Measurements from ENCODE around the gene ARHGEF16.
A peak's percentile ranks its signal among the peaks of the same experiment; 100 is the strongest.

ARHGEF16 gene

DNA sequence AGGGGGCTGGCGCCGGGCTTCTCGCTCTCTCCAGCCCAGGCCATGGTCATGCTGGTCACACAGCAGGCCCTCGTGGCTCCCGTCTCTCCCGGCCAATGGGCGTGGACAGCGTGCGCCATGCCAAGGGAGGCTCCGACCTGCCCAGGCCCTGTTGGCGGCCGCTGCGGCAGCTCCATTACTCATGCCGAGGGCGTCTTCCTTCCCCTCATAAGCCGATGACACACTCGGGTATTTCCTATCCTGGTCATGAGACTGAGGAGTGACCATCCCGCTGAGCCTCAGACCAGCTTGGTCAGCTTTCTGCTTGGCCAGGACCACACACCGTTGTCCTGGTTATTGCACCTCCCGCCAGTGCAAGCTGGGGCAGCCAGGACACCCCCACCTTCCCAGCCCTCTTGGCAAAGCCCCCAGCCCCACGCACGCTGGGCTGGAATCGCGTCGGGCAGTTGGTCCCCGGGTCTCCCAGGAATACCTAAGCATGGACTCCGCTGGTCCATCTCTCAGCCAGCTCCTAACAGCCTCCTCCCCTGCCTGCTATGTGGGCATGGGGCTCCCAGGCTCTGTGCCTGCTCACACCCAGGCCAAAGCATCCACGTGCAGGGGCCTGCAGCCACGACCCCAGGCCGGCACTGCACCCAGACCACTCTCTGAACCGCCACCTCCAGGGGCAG is 49.8 kb downstream of the ARHGEF16 start:
- DNase-seq: no peak

DNA sequence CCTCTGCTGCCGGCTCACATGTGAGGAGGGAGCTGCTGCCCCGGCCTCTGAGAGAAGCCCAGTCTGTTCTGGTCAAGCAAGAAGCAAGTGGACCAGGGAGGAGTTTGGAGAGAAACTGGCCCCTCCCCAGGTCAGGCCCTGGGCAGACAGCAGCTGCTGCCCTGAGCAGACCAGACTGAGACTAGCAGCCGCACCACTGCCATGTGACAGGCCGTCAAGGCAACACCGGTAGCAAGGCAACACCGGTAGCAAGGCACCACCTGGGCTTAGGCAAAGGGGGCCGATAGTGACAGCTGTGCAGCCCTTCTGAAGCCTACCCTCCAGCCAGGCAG is 50.3 kb downstream of the ARHGEF16 start:
- DNase-seq: no peak

DNA sequence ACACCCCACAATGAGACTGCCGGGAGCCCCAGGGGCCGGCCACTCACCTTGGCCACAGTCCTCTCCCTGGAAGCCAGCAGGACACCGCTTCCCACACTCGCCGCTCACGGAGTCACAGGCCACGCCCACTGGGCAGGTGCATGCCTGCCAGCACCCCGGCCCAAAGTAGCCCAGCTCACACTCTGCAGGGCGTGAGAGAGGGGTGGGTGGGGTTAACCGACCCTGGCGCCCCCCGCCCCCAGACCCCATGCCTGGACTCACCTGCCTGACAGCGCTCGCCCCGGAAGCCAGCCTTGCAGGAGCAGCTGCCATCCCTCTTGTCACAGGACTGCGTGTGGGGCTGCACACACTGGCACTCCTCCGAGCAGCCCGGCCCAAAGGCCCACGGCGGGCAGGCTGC is 50.7 kb downstream of the ARHGEF16 start:
- DNase-seq: no peak

- DNase-seq: no peak
Observed at GRCh38 chr1:3506041-3506440, 51.6 kb downstream of the ARHGEF16 start.

DNA sequence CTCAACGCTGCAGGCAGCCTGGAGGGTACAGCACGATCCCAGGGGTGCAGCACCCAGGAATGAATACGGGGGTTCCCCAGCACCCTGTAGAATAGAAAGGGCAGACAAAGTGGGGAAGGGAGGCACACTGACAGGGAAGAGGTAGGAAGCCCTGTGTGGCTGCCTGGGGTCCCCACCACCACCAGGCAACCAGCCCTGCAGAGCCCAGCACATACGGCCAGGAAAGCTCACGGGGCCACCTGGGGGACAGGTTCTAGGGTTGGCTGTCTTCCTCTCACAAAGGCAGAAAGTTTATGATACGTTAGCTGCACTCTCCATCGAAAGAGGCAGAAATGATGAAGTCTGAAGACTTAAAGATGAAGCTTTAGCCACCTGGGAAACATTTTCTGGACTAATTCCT is 52.5 kb downstream of the ARHGEF16 start:
- DNase-seq: no peak

DNA sequence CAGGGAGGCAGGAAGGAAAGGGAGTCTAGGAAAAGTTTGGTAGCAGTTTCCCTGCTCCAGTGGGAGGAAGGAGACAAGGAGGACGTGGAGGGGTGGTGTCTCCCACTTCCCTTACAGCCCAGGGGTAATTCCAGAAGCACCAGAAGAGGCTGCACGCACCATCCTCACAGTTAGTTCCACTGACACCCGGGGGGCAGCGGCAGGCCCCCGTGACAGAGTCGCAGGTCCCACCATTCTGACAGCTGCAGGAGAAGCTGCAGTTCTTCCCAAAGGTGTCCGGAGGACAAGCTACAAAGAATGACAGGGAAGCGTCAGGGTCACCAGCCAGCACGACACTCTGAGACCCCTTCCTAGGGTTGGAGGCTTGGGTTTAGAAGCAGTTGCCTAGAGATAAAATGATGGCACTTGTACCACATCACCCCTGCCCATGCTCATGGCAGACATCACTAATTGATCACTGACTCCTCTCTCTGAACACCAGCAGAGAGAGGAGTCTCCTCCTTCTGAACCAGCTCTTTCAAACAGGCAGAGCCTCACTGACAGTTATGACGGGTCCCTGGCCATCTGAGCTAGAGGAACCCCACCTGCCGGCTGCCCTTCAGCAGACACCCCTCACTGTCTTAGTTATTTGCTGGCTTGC is 53.3 kb downstream of the ARHGEF16 start:
- DNase-seq: no peak

DNA sequence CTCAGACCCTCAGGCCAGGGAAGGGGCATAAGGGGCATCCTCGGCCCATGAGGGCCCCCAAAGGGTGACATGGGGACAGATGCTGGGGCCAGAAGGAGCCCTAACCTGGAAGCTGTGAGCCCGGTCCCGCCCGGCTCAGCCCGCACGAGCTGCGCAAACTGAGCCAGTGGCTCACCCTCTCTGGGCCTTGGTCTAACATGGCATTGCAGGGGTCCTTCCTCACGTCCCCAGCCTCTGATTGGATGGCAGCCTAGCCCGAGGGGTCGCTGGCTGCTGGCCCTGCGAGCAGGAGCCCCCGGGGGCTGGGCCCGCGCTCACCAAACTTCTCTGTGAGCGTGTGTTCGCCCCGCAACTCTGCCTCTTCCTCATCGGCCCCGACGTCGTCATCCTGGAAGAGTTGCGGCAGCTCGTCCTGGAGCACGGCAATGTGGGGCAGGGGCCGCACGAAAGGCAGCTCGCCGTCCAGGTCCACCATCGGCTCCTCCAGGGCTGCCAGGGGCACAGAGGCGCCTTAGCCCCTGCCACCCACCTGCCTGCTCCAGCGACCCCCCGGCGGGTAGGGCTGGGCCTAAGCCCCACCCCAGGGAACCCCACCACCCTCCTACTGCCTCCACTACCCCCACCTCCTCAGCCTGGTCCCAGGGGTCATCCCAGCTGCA is 54.4 kb downstream of the ARHGEF16 start:
- no peak for DNase-seq

DNA sequence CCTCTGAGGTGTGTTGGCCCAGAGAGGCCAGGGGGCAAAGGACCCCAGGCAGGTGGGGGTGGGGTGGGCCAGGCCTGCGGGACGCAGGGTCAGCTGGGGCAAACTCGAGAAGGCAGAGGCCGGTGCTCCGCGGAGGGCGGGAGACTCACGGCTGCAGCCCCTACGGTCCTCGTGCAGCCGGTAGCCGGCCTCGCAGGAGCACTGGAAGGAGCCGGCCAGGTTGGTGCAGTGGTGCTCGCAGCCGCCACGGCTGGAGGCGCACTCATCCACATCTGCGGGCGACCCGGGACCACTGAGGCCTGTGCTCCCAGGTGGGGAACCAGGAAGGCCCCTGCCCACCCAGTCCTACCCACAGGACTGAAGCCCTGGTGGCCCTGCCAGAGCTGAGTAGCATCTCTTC is 55.3 kb downstream of the ARHGEF16 start:
- DNase-seq: no peak

- DNase-seq: no peak
Observed at GRCh38 chr1:3510136-3510955, 55.9 kb downstream of the ARHGEF16 start.

DNA sequence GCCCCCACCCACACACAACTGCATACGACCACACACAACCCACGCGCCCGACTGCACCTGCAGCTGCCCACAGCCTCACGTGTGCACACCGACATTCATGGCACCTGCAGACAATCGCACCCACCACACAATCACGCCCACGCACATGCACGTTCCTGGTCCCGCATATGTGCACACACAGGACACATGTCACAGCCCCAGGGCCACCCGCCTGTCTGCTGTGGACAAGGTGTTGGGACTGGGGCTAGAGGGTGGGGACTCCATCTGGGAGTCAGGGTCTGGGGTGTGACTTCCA is 56.4 kb downstream of the ARHGEF16 start:
- no peak for DNase-seq

DNA sequence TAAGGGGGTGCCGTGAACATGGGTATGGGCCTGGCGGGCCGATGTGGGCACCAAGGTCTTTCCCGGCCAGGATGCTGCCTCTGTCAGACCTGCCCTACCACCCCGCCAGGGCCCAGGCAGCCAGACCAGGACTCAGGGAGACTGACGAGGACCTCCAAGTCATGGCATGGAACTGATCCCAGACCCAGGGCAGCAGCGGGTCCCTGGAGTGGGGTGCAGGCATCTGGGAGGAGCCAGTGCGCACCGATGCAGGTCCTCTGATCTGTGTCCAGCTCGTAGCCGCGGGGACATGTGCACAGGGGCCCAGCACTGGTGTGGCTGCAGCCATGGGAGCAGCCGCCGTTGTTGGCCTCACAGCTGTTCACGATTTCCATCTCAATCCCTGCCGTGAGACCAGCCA is 56.8 kb downstream of the ARHGEF16 start:
- no peak for DNase-seq

DNA sequence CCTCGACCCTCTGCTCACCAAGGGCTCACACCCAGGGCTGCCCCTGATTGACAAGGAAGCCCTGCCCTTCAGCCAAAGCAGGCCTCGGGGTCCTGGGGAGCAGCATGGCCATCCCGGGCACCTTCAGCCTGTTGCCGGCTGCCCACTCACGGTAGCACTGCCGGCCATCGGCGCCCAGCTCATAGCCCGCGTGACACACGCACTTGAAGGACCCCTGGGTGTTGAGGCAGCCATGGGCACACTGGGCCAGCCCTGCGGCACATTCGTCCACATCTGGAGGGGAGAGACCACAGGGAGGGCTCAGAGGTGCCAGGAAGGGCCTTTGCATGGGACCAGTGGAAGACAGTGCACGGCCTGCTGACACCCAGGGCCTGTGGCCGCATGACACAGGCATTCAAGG is 57.4 kb downstream of the ARHGEF16 start:
- no peak for DNase-seq

DNA sequence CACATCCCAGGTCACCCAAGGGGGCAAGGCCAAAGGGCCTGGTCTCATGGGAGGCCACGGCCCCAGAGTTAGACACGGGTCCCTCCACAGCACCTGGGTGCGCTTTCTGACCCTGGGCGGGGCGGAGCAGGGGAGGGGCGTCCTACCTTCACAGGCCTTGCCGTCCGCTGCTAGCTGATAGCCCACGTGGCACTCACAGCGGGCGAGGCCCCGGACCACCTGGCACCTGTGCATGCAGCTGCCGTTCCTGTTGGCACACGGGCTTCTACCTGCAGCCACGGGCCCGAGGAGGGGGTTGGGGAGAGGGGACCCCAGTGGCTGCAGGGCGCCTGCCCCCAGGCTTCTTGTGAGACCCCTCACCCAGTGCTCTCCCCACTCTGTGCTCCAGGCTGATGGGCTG is 59.9 kb downstream of the ARHGEF16 start:
- no peak for DNase-seq

DNA sequence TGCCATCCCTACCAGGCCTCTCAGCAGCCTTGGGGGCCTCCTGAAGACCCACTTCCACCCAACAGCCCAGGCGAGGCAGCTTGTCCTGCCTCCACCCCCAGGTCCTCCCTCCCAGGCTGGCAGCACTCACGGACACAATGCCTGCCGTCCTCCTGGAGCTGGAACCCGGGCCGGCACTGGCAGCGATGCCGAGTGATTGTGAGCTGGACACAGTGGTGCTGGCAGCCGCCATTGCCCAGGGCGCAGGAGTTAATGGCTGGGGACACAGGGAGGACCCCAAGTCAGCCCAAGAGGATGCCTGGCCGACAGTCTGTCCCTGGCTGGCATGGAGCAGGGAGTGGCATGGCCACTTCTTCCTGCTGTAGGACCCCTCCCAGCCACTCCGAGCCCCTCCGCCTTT is 60.8 kb downstream of the ARHGEF16 start:
- DNase-seq: no peak

DNA sequence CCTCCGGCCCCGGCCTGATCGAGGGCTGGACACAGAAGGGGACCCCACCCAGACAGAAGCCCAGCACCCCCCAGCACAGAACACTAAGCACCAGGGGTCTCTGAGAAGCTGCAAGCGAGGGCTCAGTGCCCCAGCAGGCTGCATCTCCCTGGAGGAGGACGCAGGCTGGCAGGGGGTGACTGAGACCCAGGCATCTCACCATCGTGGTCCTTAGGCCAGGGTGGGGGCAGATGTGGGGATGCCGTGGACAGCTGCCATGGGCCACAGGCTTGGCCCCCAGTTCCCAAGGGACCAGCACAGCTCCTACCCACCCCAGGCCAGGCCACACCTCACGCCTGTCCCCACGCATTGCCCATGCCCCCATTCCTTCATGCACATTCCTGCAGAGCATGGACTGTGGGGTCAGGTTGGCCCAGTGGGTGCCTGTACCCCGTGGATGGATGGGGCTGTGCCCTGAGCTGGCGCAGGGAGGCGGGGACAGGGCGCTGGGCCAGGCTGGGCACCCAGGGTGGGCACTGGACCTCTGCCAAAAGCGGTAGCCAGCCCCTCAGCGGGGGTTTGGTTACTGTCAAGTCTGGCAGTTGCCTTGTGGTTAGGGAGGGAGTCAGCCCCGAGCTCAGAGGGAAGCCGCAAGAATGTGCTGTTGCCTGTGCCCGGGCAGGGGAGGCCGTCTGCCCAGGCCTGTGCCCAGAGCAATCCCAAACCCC is 61.5 kb downstream of the ARHGEF16 start:
- DNase-seq: peak; percentile 84

GRCh38 chr1:3516481-3516869 is 62.0 kb downstream of the ARHGEF16 start:
- DNase-seq: no peak

- DNase-seq: no peak
Observed at GRCh38 chr1:3516911-3517675, 62.6 kb downstream of the ARHGEF16 start.

DNA sequence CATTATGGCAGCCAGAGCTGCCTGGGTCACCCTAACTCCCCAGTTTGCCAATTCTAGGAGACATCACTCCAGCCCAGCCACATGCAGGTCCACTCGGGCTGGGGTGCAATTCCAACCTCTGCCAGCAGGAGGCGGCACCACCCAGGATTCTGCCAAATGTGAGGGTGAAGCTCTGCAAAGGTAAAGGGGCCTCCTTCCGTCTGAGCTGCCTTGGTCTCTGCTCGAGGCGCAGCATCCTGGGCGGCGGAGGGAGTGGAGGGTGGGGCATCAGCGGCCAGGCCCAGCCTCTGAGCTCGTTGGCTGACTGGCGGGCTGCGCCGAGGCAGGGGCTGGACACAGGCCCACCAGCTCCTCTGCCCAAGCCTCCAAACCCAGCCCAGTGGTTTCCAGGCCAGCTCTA is 63.8 kb downstream of the ARHGEF16 start:
- DNase-seq: no peak

- DNase-seq: no peak
Observed at GRCh38 chr1:3518756-3519155, 64.3 kb downstream of the ARHGEF16 start.

- no peak for DNase-seq
Observed at GRCh38 chr1:3519301-3519885, 64.9 kb downstream of the ARHGEF16 start.

DNA sequence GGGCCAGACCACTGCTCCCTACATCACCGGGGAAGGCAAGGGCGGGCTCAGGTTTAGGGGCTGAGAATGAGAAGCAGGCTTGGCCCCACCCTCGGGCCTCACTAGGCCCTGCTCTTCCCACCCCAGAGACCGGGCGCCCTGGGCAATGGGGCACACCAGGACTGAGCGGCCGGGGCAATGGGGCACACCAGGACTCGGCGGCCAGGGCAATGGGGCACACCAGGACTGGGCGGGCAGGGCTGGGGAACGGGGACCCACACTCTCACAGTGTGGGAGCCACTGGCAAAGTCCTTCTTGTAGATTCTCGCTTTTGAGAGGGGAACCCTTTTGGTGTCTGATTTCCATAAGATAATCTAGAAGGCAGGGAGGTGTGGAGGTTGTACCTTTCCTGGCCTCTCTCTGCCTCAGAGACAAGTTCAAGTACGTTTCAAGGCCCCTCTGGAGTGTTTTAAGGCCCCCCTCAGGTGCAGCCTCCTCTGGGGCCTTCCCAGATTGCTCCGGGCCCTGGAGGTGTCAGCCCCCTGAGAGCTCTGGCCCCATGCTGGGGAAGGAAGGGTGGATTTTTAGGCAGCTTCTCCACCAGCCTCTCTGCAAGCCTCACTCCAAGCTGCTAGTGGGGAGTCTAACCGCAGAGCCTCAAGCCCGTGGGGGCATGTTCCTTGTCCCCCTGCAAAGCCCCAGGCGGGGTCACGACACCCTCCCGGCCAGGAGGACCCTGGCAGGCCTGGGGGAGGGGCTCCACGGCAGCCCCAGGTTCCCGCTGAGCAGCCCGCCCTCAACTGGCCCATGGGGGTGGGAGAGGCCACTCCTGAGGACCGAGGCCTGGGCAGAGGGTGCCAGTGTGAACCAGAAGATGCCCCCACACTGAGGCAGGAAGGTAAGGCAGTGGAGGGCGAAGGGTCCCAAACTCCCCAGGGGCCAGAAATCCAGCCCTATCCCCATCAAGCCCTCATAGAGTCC is 66.2 kb downstream of the ARHGEF16 start:
- no peak for DNase-seq

Data from hematopoietic multipotent progenitor cell treated with erythropoietin and hydrocortisone succinate and interleukin-3 and kit ligand, for 6 days (in vitro differentiated cells).